ENCODE data around the gene FNBP1. TPM values are rescaled to one million over a fixed set of nuclear protein-coding genes. Genes with fewer than 3 reads are reported as not detected.

FNBP1 gene
- total RNA-seq, 1 donor from 2014 or later, result 48.4 TPM

- Mint-ChIP-seq H3K4me1 (peaks cover 7% of the 10 kb centered on the region), H3K27me3 (ENCODE audit: low read depth) (no peaks in the 10 kb centered on the region), H3K36me3 (ENCODE audit: low read depth) (no peaks in the 10 kb centered on the region), H3K9me3 (no peaks in the 10 kb centered on the region), H3K27ac (ENCODE audit: unreplicated experiment) (no peak overlapping the region), H3K4me3 (no peak overlapping the region)
- TF ChIP-seq CTCF (conservative IDR thresholded peaks at IDR 0.05), result no peak
- DNase-seq (ENCODE audit: low read depth, low spot score), result no peak
Measured at GRCh38 chr9:129919277-129919676, 123.7 kb downstream of the FNBP1 start.

- no peak for DNase-seq (ENCODE audit: low read depth, low spot score)
- TF ChIP-seq CTCF (conservative IDR thresholded peaks at IDR 0.05), result no peak
- H3K27me3 Mint-ChIP-seq (ENCODE audit: low read depth), result no peaks in the 10 kb centered on the region
- no peaks in the 10 kb centered on the region for H3K9me3 Mint-ChIP-seq
- no peaks in the 10 kb centered on the region for H3K36me3 Mint-ChIP-seq (ENCODE audit: low read depth)
- H3K27ac Mint-ChIP-seq (ENCODE audit: unreplicated experiment), result no peak overlapping the region
- H3K4me3 Mint-ChIP-seq, result no peak overlapping the region
- no peaks in the 10 kb centered on the region for H3K4me1 Mint-ChIP-seq
Measured at GRCh38 chr9:129918296-129918950, 124.6 kb downstream of the FNBP1 start.

- Mint-ChIP-seq H3K27me3 (ENCODE audit: low read depth) (no peaks in the 10 kb centered on the region), H3K4me1 (no peaks in the 10 kb centered on the region), H3K9me3 (no peaks in the 10 kb centered on the region), H3K27ac (ENCODE audit: unreplicated experiment) (no peak overlapping the region), H3K4me3 (no peak overlapping the region), H3K36me3 (ENCODE audit: low read depth) (no peaks in the 10 kb centered on the region)
- DNase-seq (ENCODE audit: low read depth, low spot score), result no peak
- no peak for TF ChIP-seq CTCF (conservative IDR thresholded peaks at IDR 0.05)
Measured at GRCh38 chr9:129916707-129917106, 126.3 kb downstream of the FNBP1 start.

GRCh38 chr9:129914051-129914450 lies 128.9 kb downstream of the FNBP1 start:
- no peak overlapping the region for H3K4me3 Mint-ChIP-seq
- H3K4me1 Mint-ChIP-seq, result no peaks in the 10 kb centered on the region
- TF ChIP-seq CTCF (conservative IDR thresholded peaks at IDR 0.05), result no peak
- H3K27me3 Mint-ChIP-seq (ENCODE audit: low read depth), result no peaks in the 10 kb centered on the region
- no peaks in the 10 kb centered on the region for H3K36me3 Mint-ChIP-seq (ENCODE audit: low read depth)
- DNase-seq (ENCODE audit: low read depth, low spot score), result no peak
- H3K9me3 Mint-ChIP-seq, result no peaks in the 10 kb centered on the region
- H3K27ac Mint-ChIP-seq (ENCODE audit: unreplicated experiment), result no peak overlapping the region

GRCh38 chr9:129910628-129911567 lies 132.1 kb downstream of the FNBP1 start:
- DNase-seq (ENCODE audit: low read depth, low spot score), result no peak
- H3K9me3 Mint-ChIP-seq, result no peaks in the 10 kb centered on the region
- H3K4me1 Mint-ChIP-seq, result no peaks in the 10 kb centered on the region
- peaks cover 16% of the 10 kb centered on the region for H3K36me3 Mint-ChIP-seq (ENCODE audit: low read depth)
- no peak overlapping the region for H3K4me3 Mint-ChIP-seq
- H3K27ac Mint-ChIP-seq (ENCODE audit: unreplicated experiment), result no peak overlapping the region
- no peak for TF ChIP-seq CTCF (conservative IDR thresholded peaks at IDR 0.05)
- H3K27me3 Mint-ChIP-seq (ENCODE audit: low read depth), result no peaks in the 10 kb centered on the region

All from neural crest cell (in vitro differentiated cells).